H7 (cell line): ENCODE results near the gene SPRING1. TPM values are rescaled to one million over a fixed set of nuclear protein-coding genes. Genes with fewer than 3 reads are reported as not detected.

Experiments
- DNase-seq: peaks from one replicate; pipeline ENCODE4 v3.0.0; 2012
- H3K27me3 ChIP-seq: 2 replicates; pipeline ENCODE4 v1.6.0; 2011; ENCODE audit warnings: mild to moderate bottlenecking, low read length; ENCODE audit not compliant: control insufficient read depth, insufficient read depth
- H3K36me3 ChIP-seq: replicated peaks from 2 replicates; pipeline ENCODE4 v1.5.1; 2011; ENCODE audit warnings: low read length; ENCODE audit not compliant: control insufficient read depth, insufficient read depth
- H3K4me3 ChIP-seq: 2 replicates; pipeline ENCODE4 v1.5.1; 2011; ENCODE audit warnings: low read depth, mild to moderate bottlenecking, control low read depth, low read length, moderate library complexity; ENCODE audit not compliant: insufficient read depth
- total RNA-seq: library from RNA; depleted of rRNA; stranded (reverse); fragments of >200 nt; shearing (Covaris generic); gene quantifications from 2 replicates; pipeline ENCODE4 v1.2.3, GENCODE V29; 2014

The SPRING1 gene
- total RNA-seq, 1 experiment from 2014 or later: 51.8 TPM

GRCh38 chr12:116708826-116709756 lies 28.8 kb downstream of the SPRING1 start:
- Histone ChIP-seq H3K36me3 (no peaks in the 10 kb centered on the region), H3K27me3 (peaks cover 4% of the 10 kb centered on the region), H3K4me3 (no peak overlapping the region)
- DNase-seq: no peak

DNA sequence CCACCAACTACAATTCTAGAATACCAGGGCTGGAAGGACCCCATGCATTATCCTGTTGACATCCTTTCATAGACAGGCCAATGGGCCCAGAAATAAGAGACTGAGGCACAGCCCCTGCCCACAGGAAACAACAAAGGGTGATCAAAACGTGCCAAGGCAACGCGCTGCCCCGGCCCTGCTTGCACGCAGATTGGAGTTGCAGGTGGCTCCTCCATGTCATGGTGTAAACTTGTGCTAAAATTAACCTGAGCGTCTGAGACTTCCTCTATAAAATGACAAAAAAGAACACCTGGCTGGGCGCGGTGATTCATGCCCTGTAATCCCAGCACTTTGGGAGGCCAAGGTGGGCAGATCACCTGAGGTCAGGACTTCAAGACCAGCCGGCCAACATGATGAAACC lies 30.1 kb downstream of the SPRING1 start:
- H3K36me3 ChIP-seq: no peaks in the 10 kb centered on the region
- H3K27me3 ChIP-seq: peaks cover 4% of the 10 kb centered on the region
- H3K4me3 ChIP-seq: no peak overlapping the region
- DNase-seq: no peak

DNA sequence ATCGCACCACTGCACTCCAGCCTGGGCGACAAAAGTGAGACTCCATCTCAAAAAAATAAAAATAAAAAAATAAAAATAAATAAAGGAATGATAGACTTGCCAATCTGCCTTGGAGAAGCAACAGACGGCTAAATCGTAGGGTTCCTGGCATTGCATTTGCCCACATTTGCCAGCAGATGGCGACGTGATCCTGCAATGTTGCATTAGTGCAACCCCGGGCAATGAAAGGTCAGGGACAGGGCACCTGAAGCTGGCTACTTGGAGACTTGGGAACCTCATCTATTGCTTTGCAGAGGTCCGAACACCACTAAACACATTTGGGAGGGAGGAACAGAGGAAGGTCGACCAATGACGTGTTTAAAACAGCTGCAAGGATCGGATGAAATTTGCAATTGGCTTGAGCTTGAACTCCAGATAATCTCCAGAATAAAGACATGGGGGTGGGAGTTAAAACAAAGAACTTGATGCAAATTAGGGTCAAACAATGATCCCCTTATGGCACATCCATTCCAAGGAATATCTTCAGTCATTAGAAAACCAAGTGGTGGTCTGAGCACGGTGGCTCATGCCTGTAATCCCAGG lies 34.6 kb downstream of the SPRING1 start:
- no peak overlapping the region for H3K4me3 ChIP-seq
- DNase-seq: peak; percentile 80
- H3K36me3 ChIP-seq: no peaks in the 10 kb centered on the region
- H3K27me3 ChIP-seq: no peaks in the 10 kb centered on the region

DNA sequence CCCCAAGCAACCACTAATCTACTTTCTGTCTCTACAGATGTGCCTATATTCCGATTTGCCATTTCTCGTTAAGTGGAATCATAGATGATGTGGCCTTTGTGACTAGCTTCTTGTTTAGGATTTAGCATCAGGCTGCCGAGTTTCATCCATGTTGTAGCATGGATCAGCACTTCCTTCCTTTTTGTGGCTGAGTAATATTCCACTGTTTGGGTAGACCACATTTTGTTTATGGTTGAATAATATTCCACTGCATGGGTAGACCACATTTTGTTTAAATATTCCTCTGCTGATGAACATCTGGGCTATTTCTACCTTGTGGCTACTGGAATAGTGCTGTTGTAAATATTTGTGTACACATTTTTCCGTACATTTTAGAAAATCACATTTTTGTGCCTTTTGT lies 36.4 kb downstream of the SPRING1 start:
- no peak overlapping the region for H3K4me3 ChIP-seq
- H3K36me3 ChIP-seq: no peaks in the 10 kb centered on the region
- H3K27me3 ChIP-seq: no peaks in the 10 kb centered on the region
- DNase-seq: no peak

DNA sequence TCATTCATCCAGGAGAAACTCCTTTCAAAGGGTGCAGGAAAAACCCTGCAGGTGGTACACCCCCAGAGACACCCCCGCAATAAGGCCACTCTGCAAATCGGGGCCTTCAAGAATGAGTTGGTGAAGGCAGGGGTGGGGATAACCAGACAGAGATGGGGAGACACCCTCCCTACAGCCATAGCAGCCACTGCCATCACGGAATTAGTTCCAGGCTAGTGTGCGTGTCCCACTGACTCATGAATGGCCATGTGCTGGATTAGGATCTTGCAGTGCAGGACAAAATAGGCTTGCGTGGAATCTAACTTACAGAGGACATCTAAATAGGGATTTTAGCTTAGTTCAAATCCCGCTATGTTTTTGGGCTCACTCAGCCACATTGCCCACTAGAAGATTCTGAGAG lies 37.8 kb downstream of the SPRING1 start:
- H3K4me3 ChIP-seq: no peak overlapping the region
- DNase-seq: no peak
- no peaks in the 10 kb centered on the region for H3K36me3 ChIP-seq
- no peaks in the 10 kb centered on the region for H3K27me3 ChIP-seq

GRCh38 chr12:116698554-116699075 lies 39.3 kb downstream of the SPRING1 start:
- Histone ChIP-seq H3K36me3 (no peaks in the 10 kb centered on the region), H3K27me3 (peaks cover 9% of the 10 kb centered on the region), H3K4me3 (no peak overlapping the region)
- no peak for DNase-seq

DNA sequence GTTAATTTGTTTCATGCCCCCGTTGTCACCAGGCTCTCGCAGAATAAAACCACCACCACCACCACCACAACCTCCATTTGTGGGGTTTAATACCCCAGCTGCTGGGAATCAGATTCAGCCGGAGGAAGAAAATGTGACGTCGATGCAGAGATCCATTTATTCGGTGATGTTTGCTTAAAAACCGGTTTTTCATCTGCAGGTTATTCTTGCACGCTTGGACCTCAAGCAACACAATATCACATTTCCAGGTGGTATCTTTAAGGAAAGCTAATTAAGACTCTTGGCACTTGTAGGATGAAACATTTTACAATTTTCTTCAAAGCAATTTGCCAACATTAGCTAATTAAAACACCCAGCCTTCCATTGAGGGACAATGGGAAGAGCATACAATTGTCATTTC lies 39.8 kb downstream of the SPRING1 start:
- Histone ChIP-seq H3K36me3 (no peaks in the 10 kb centered on the region), H3K4me3 (no peak overlapping the region), H3K27me3 (peaks cover 11% of the 10 kb centered on the region)
- no peak for DNase-seq

DNA sequence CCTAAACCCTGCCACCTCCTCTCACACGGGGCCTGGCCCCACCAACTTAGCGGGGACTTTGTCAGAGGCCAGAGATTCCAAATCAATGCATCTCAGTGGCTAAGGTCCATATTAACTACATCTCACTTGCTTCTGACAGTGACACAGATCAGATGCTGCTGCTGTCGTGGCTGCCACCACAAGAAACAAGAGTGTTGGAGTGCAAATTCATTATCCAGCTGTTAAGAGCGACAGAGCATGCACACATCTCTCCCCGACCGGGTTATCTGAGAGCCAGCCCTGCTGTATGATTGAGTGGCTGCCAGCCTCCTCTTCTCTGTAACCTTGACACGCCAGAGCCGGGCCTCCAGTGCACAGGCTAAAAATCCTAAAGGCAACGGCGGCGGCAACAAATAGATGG lies 40.2 kb downstream of the SPRING1 start:
- peaks cover 11% of the 10 kb centered on the region for H3K27me3 ChIP-seq
- H3K36me3 ChIP-seq: no peaks in the 10 kb centered on the region
- H3K4me3 ChIP-seq: no peak overlapping the region
- no peak for DNase-seq

DNA sequence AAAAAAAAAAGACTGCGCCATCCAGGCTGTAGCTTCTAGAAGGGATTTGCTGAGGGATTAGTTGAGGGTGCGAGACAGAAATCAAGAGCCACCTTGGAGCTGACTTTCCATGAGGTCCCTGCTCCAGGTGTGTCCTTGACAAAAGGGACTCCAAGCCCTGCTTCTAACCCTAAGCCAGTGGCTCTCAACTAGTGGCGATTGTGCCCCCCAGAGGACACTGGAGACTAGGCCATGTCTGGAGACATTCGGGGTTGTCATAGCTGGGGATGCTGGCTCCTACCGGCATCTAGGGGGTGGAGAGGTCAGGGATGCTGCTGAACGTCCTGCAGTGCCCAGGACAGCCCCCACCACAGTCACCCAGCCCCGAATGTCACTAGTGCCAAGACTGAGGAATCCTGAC lies 40.6 kb downstream of the SPRING1 start:
- Histone ChIP-seq H3K27me3 (peaks cover 11% of the 10 kb centered on the region), H3K4me3 (no peak overlapping the region), H3K36me3 (no peaks in the 10 kb centered on the region)
- peak; percentile 73 for DNase-seq

- H3K4me3 ChIP-seq: no peak overlapping the region
- H3K36me3 ChIP-seq: no peaks in the 10 kb centered on the region
- peaks cover 11% of the 10 kb centered on the region for H3K27me3 ChIP-seq
- no peak for DNase-seq
Measured at GRCh38 chr12:116695464-116695725, 42.5 kb downstream of the SPRING1 start.

- Histone ChIP-seq H3K27me3 (peaks cover 11% of the 10 kb centered on the region), H3K36me3 (no peaks in the 10 kb centered on the region), H3K4me3 (no peak overlapping the region)
- no peak for DNase-seq
Measured at GRCh38 chr12:116694653-116695463, 43.0 kb downstream of the SPRING1 start.

- DNase-seq: peak; percentile 52
- Histone ChIP-seq H3K4me3 (peak overlapping the region; percentile 25), H3K27me3 (peaks cover 11% of the 10 kb centered on the region), H3K36me3 (no peaks in the 10 kb centered on the region)
Measured at GRCh38 chr12:116693286-116694227, 44.3 kb downstream of the SPRING1 start.

DNA sequence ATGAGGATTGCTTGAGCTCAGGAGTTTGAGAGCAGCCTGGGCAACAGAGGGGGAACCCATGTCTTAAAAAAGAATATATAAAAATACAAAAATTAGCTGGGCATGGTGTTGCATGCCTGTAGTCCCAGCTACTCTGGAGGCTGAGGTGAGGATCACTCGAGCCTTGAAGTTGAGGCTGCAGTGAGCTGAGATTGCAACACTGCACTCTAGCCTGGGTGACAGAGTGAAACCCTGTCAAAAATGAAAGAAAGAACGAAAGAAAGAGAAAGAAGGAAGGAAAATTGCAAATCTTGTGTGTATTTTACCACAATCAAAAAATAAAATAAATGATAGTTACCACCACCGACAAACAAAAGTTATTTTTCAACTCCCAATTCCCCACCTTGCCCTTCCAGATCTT lies 45.3 kb downstream of the SPRING1 start:
- H3K4me3 ChIP-seq: no peak overlapping the region
- DNase-seq: no peak
- H3K27me3 ChIP-seq: peaks cover 11% of the 10 kb centered on the region
- no peaks in the 10 kb centered on the region for H3K36me3 ChIP-seq

- Histone ChIP-seq H3K4me3 (no peak overlapping the region), H3K36me3 (no peaks in the 10 kb centered on the region), H3K27me3 (peaks cover 11% of the 10 kb centered on the region)
- DNase-seq: no peak
Measured at GRCh38 chr12:116691636-116692035, 46.2 kb downstream of the SPRING1 start.
